HG03521 (cell line): ENCODE results near the gene PI4KB.
"Not testable (repeated sequence)": the region's sequence is repeated elsewhere in the genome, so short reads cannot be mapped to it uniquely, and the experiment has no call there.

Experiments
- ATAC-seq: cut with Tn5 transposase; IDR thresholded peaks from one replicate; pipeline ENCODE4 v1.9.1; 2021; ENCODE audit warnings: mild to moderate bottlenecking, moderate library complexity; ENCODE audit not compliant: unreplicated experiment

The PI4KB gene

GRCh38 chr1:151327223-151327902, at the start of gene PI4KB:
TSS of gene PI4KB (minus strand) at chr1:151327416. CDS start at chr1:151316481, 10,935 bp downstream.
- ATAC-seq = peak; percentile 85

DNA sequence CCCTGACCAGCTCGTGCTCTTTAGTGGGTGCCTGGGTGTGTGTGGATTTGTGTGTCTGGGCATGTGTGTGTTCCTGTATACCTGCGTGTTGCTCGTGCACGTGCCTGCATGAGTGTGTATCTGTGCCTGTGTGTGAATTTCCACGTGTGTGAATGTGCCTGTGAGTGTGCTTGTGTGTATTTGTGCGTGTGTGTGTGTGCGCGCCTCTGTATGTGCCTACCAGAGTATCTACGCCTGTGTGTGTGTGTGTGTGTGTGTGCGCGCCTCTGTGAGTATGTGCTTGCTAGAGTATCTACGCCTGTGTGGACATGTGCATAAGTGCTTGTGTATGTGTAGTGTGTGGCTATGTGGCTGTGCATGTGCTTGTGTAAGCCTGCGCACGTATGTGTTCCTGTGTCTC, 46.0 kb upstream of the PI4KB start:
- ATAC-seq = no peak

DNA sequence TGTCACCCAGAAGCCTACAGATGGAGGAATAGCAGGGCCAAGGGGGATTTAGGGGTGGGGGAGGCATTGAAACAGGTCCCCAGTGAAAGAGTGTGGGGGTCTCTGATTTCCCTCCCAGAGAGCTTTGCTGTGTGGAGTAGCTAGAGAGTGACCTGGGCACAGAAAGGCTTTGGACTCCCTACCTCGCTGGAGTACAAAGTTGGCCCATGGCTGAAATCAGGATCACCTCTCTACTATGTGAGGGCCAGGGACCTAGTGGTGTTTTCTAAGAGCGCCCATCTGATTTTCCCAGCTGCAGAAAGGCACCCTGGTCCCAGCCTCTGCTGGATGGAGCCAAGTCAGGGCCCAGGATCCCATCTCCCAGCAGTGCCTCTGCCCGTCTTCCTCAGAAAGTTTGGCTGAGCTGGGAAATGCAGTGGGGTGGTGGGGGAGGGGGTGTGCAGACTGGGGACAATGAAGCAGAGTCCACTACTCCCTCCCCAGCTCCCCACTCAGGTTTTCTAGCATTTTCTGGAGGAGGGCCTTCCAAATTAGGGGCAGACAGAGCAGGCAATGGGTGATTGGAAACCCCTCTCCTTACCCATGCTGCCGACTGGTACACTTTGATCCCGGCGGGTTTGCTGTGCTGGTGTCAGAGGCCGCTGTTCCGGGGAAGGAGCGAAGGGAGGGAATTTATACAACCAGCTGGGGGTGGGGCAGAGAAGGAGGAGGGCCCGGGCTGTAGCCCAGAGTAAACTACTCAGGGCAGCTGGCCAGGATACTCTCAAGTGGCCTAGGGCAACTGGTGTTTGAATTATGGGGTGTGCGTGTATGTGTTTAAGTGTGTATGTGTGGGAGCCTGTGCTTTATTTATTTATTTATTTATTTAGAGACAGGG, 45.1 kb upstream of the PI4KB start, which contains the start of gene SELENBP1:
Gene SELENBP1, minus strand, starts transcription at position 648 of the 877 bp plus-strand sequence. Its CDS starts 64 bp downstream, at position 584.
- ATAC-seq = no peak

- no peak for ATAC-seq
Measured at GRCh38 chr1:151371370-151372057, 44.3 kb upstream of the PI4KB start.

DNA sequence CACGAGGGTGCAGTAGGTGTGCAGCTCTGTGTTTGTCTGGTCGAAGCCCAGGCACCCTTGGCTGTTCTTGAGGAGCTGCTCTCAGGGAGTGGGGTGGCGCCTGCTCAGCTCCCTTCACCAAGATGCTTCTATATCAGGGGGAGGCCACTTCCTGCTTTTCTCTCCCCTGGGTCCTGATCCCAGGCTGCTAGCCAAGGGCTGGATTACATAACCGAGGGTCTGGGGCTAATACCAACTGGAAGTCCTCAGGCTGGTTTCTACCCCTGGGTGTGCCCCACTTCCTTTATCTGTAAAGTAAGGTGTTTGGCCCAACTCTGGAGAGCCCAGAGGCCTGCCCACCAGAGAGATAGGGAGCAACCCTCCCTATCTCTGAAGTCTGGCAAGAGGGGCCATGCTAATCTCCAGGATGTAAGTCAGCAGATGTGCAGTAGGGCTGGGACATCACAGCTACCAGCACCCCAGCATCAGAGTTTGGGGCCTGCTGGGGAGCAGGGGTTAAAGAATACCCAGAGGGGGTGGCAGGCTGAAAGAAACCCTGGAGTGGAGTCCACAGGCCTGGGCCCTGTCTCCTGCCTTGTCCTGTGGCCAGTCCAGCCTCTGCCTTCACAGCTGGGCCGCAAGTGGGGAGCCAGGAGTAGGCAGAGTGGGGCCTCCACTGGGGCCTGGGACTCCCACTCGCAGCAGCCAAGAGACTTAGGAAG, 43.1 kb upstream of the PI4KB start:
- no peak for ATAC-seq

- no peak for ATAC-seq
Measured at GRCh38 chr1:151369621-151370048, 42.4 kb upstream of the PI4KB start.

- no peak for ATAC-seq
Measured at GRCh38 chr1:151369302-151369610, 42.0 kb upstream of the PI4KB start.

GRCh38 chr1:151368393-151369301, 41.4 kb upstream of the PI4KB start:
- ATAC-seq = no peak

DNA sequence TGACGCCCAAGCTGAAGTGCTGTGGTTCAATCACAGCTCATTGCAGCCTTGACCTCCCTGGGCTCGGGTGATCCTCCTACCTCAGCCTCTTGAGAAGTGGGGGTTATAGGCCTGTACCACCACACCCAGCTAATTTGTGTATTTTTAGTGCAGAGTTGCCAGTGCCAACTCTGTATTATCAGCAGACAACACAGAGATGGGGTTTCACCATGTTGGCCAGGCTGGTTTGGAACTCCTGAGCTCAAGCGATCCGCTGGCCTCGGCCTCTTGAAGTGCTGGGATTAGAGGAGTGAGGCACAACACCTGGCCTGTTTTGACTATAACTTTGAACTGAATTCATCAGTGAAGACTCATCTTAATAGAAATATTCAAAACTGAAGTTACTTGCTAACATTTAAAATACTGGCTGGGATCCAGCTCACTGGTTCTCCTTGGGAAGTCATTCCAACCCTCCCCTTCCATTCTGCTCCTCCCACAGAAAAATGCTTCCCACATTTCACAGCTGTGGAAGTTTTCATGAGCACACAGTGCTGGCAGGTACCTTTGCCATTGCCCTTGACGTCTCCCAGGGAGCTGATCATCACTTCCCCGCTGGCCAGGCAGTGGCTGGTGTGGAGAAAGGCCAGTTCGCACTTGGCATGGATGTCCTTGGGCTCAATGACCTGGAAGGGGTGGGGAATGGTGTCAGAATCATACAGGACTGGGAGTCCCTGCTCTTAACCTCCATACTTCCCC, 40.6 kb upstream of the PI4KB start:
- ATAC-seq = no peak

DNA sequence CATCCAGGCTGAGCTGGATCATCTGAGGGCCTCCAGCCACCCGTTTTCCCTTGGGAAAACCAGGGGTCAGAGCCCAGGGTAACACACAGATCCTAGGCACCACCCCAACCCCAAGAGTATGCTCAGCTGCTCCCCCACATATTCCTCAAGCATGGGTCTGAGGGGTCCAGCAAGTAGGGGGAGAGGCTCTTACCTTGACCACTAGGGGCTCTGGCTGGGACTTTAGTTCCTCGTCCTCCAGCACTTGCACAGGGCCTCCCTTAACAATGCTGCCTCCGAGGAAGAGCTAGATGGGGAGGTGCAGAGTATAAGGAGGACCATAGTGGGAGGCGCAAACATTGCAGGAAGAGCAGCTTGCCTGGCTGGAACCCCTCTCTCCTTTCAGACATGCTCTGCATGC, 37.8 kb upstream of the PI4KB start:
- no peak for ATAC-seq

DNA sequence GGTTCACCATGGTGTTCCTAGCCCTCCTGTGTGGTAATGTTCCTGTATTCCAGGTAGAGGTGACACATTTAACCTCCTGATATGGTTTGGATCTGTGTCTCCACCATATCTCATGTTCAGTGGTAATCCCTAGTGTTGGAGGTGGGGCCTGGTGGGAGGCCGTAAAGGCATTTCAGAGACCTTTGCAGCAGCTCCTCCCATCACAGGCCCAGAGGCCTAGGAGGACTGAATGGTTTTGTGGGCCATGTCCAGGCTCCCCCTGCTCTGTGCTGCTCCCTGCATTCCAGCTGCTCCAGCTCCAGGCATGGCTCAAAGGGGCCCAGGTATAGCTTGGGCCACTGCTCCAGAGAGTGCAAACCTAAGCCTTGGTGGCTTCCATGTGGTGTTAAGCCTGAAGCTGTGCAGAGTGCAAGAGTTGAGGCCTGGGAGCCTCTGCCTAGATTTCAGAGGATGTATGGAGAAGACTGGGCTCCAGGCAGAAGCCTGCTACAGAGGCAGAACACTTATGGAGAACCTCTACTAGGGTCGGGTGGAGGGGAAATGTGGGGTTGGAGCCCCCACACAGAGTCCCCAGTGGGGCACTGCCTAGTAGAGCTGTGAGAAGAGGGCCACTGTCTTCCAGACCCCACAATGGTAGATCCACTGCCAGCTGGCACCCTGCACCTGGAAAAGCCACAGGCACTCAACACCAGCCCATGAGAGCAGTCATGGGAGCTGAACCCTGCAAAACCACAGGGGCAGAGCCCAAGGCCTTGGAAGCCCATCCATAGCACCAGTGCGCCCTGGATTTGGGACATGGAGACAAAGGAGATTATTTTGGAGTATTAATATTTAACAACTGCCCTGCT, 35.3 kb upstream of the PI4KB start:
- no peak for ATAC-seq

DNA sequence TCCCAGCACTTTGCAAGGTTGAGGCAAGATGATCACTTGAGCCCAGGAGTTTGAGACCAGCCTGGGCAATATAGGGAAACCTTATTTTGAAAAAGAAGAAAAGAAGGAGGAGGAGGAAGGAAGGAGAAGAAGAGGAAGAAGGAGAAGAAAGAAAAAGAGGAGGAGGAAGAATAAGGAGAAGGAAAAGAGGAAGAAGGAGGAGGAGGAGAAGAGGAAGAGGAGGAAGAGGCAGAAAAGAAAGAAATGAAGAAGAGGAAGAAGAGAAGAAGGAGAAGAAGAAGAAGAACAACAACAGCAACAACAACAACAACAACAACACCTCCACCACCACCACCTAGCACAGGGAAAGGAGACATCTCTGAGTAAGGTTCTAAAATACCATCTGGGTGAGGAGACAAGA, 34.7 kb upstream of the PI4KB start:
- no peak for ATAC-seq

GRCh38 chr1:151356696-151357095, 29.5 kb upstream of the PI4KB start:
- no peak for ATAC-seq

- ATAC-seq = no peak
Measured at GRCh38 chr1:151352021-151352718, 25.0 kb upstream of the PI4KB start.

GRCh38 chr1:151350323-151350722, 23.1 kb upstream of the PI4KB start:
- not testable (repeated sequence) for ATAC-seq

- ATAC-seq = no peak
Measured at GRCh38 chr1:151347523-151348246, 20.5 kb upstream of the PI4KB start.
